PC-9 (cell line): ENCODE results near the gene FBXO45.

Experiments used
- EZH2 ChIP-seq: fragments of 200-600 bp; sonication (generic); IDR thresholded peaks from 2 replicates; pipeline ENCODE4 v1.8.0; 2017; ENCODE audit warnings: antibody characterized with exemption, low read depth
- TF ChIP-seq, protein P1 (sequence below): fragments of 200-600 bp; sonication (generic); conservative IDR thresholded peaks from 2 replicates; pipeline ENCODE4 v1.6.1; 2017; ENCODE audit warnings: mixed run types, antibody characterized with exemption, mild to moderate bottlenecking, moderate library complexity

DNA sequence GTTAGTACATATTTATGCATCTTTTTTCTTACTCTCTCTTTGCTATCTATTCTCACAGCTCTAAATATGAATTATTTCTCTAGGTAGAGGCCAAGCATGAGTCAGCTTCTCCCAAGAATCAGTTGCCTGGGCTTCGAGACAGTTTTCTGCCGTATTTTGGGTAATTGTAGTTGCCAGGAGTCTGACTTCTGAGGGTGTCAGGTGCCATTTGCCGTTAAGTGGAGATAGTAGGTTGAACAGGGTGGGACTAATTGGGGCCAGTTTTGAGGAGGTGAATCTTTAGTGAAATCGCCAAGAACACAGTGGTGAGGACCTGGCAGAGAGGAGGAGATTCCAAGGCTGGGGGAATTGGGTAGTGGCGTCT lies 63.2 kb downstream of the FBXO45 start:
- TF ChIP-seq, protein P1, sequence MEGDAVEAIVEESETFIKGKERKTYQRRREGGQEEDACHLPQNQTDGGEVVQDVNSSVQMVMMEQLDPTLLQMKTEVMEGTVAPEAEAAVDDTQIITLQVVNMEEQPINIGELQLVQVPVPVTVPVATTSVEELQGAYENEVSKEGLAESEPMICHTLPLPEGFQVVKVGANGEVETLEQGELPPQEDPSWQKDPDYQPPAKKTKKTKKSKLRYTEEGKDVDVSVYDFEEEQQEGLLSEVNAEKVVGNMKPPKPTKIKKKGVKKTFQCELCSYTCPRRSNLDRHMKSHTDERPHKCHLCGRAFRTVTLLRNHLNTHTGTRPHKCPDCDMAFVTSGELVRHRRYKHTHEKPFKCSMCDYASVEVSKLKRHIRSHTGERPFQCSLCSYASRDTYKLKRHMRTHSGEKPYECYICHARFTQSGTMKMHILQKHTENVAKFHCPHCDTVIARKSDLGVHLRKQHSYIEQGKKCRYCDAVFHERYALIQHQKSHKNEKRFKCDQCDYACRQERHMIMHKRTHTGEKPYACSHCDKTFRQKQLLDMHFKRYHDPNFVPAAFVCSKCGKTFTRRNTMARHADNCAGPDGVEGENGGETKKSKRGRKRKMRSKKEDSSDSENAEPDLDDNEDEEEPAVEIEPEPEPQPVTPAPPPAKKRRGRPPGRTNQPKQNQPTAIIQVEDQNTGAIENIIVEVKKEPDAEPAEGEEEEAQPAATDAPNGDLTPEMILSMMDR = no peak
- no peak for TF ChIP-seq EZH2
